OCI-LY7 (cell line): ENCODE results near the gene SDK2.

Experiments
- CTCF ChIP-seq: fragments of 200-600 bp; sonication (generic); conservative IDR thresholded peaks from 2 replicates; pipeline ENCODE4 v1.5.1; 2014; ENCODE audit warnings: mild to moderate bottlenecking, antibody characterized with exemption, low read length, moderate library complexity, mixed read lengths
- EZH2phosphoT487 ChIP-seq: fragments of 200-600 bp; sonication (generic); IDR thresholded peaks from 2 replicates; pipeline ENCODE4 v1.6.1; 2018; ENCODE audit warnings: low read depth, borderline replicate concordance, mild to moderate bottlenecking, mixed run types, antibody characterized with exemption, low read length, moderate library complexity, mixed read lengths

- TF ChIP-seq EZH2phosphoT487 (no peak), CTCF (no peak)
These were observed 176.0 kb downstream of the SDK2 start for GRCh38 chr17:73468221-73468620.
